Cardiac muscle cell (in vitro differentiated cells and primary cell): ENCODE results near the gene PAPOLA. TPM values are rescaled to one million over a fixed set of nuclear protein-coding genes. Genes with fewer than 3 reads are reported as not detected.

Experiments used
- DNase-seq, 2 donors: peaks; one replicate each; pipeline versions ENCODE4 v3.0.0 to v3.0.0-alpha.2; 2010 to 2017; ENCODE audit warnings: low read depth in 1 of 2, low spot score in 1 of 2
- H3K27ac ChIP-seq: fragments of 200-600 bp; sonication (generic); 2 replicates; pipeline ENCODE4 v1.5.1; 2016
- H3K27me3 ChIP-seq: fragments of 200-600 bp; sonication (generic); 2 replicates; pipeline ENCODE4 v1.6.0; 2016; ENCODE audit warnings: control low read depth
- H3K36me3 ChIP-seq: fragments of 200-600 bp; sonication (generic); 2 replicates; pipeline ENCODE4 v1.5.1; 2016; ENCODE audit warnings: control low read depth
- H3K4me1 ChIP-seq: fragments of 200-600 bp; sonication (generic); 2 replicates; pipeline ENCODE4 v1.8.1; 2017; ENCODE audit warnings: low read depth, mild to moderate bottlenecking, mixed run types
- H3K4me3 ChIP-seq: fragments of 200-600 bp; sonication (generic); 2 replicates; pipeline ENCODE4 v1.5.1; 2016; ENCODE audit warnings: mild to moderate bottlenecking
- H3K9me3 ChIP-seq: fragments of 200-600 bp; sonication (generic); 2 replicates; pipeline ENCODE4 v1.5.1; 2017; ENCODE audit warnings: low read depth, mild to moderate bottlenecking, control low read depth
- CTCF ChIP-seq: IDR thresholded peaks from 2 replicates; pipeline ENCODE4 v1.5.1; 2012; ENCODE audit warnings: low read depth, mild to moderate bottlenecking, low read length
- polyA plus RNA-seq: library from polyadenylated mRNA; unstranded; fragments of >200 nt; fragmentation: Nextera tagmentation; extraction: Ambion mirVana; gene quantifications from 2 replicates; pipeline ENCODE4 v1.2.1, GENCODE V29; 2016
- total RNA-seq: library from RNA; depleted of rRNA; stranded (reverse); fragments of >200 nt; gene quantifications from 2 replicates; pipeline ENCODE4 v1.2.3, GENCODE V29; 2016

The PAPOLA gene
- total and polyA plus RNA-seq, 2 experiments from 2014 or later = 54.9 to 97.7 TPM

GRCh38 chr14:96511146-96511545 is 9.0 kb downstream of the PAPOLA start:
- H3K27ac ChIP-seq = no peak overlapping the region
- H3K4me1 ChIP-seq = peaks cover 3% of the 10 kb centered on the region
- TF ChIP-seq CTCF = no peak
- H3K36me3 ChIP-seq = no peaks in the 10 kb centered on the region
- no peaks in the 10 kb centered on the region for H3K27me3 ChIP-seq
- H3K4me3 ChIP-seq = no peak overlapping the region
- H3K9me3 ChIP-seq = no peaks in the 10 kb centered on the region
- DNase-seq = no peak

- Histone ChIP-seq H3K27me3 (no peaks in the 10 kb centered on the region), H3K36me3 (no peaks in the 10 kb centered on the region), H3K4me3 (no peak overlapping the region), H3K27ac (no peak overlapping the region), H3K4me1 (peaks cover 3% of the 10 kb centered on the region), H3K9me3 (no peaks in the 10 kb centered on the region)
- DNase-seq = no peak
- TF ChIP-seq CTCF = no peak
Measured at GRCh38 chr14:96511667-96512066, 9.5 kb downstream of the PAPOLA start.

- H3K4me3 ChIP-seq = no peak overlapping the region
Measured at GRCh38 chr14:96512122-96512521, 9.9 kb downstream of the PAPOLA start.

GRCh38 chr14:96512602-96513397 is 10.6 kb downstream of the PAPOLA start:
- peaks cover 3% of the 10 kb centered on the region for H3K4me1 ChIP-seq
- no peak for TF ChIP-seq CTCF
- no peak overlapping the region for H3K27ac ChIP-seq
- H3K27me3 ChIP-seq = no peaks in the 10 kb centered on the region
- no peak overlapping the region for H3K4me3 ChIP-seq
- no peaks in the 10 kb centered on the region for H3K9me3 ChIP-seq
- no peak for DNase-seq
- no peaks in the 10 kb centered on the region for H3K36me3 ChIP-seq

More at GRCh38 chr14:96512122-96512521, 9.9 kb downstream of the PAPOLA start:
- TF ChIP-seq CTCF = no peak
- Histone ChIP-seq H3K36me3 (no peaks in the 10 kb centered on the region), H3K27me3 (no peaks in the 10 kb centered on the region), H3K27ac (no peak overlapping the region), H3K9me3 (no peaks in the 10 kb centered on the region), H3K4me1 (peaks cover 3% of the 10 kb centered on the region)
- DNase-seq = no peak

- DNase-seq = no peak
- no peaks in the 10 kb centered on the region for H3K9me3 ChIP-seq
- no peak overlapping the region for H3K27ac ChIP-seq
- H3K4me3 ChIP-seq = no peak overlapping the region
- peaks cover 3% of the 10 kb centered on the region for H3K4me1 ChIP-seq
- TF ChIP-seq CTCF = no peak
- H3K27me3 ChIP-seq = no peaks in the 10 kb centered on the region
- H3K36me3 ChIP-seq = no peaks in the 10 kb centered on the region
Measured at GRCh38 chr14:96514694-96515093, 12.5 kb downstream of the PAPOLA start.
